RWPE2 (cell line): ENCODE results near the gene PIP5KL1.

Source experiments
- ATAC-seq: fragments of 200-7000 bp; cut with Tn5 transposase; 3 replicates; pipeline ENCODE4 v1.9.1; 2021; ENCODE audit warnings: low read depth
- DNase-seq: peaks from one replicate; pipeline ENCODE4 v3.0.0-alpha.2; 2020; ENCODE audit warnings: low spot score
- H3K27ac ChIP-seq: fragments of 450-650 bp; 2 replicates; pipeline ENCODE4 v1.5.1; 2017; ENCODE audit warnings: mild to moderate bottlenecking; ENCODE audit not compliant: poor library complexity, severe bottlenecking
- H3K27me3 ChIP-seq: fragments of 250-450 bp; sonication (Bioruptor Pico); 2 replicates; pipeline ENCODE4 v1.5.1; 2021; ENCODE audit warnings: mild to moderate bottlenecking, moderate library complexity; ENCODE audit not compliant: insufficient read depth, poor library complexity, severe bottlenecking
- H3K36me3 ChIP-seq: fragments of 250-450 bp; sonication (Bioruptor Pico); 2 replicates; pipeline ENCODE4 v1.5.1; 2020; ENCODE audit warnings: low read depth, mild to moderate bottlenecking, moderate library complexity
- H3K4me1 ChIP-seq: fragments of 250-450 bp; sonication (Bioruptor Pico); 2 replicates; pipeline ENCODE4 v1.5.1; 2021; ENCODE audit warnings: mild to moderate bottlenecking, moderate library complexity; ENCODE audit not compliant: insufficient read depth, poor library complexity, severe bottlenecking
- H3K4me3 ChIP-seq: fragments of 250-450 bp; sonication (Bioruptor Pico); 2 replicates; pipeline ENCODE4 v1.5.1; 2021; ENCODE audit warnings: mild to moderate bottlenecking, moderate library complexity; ENCODE audit not compliant: severe bottlenecking
- H3K9me3 ChIP-seq: fragments of 250-450 bp; sonication (Bioruptor Pico); 2 replicates; pipeline ENCODE4 v1.5.1; 2021; ENCODE audit warnings: mild to moderate bottlenecking, moderate library complexity; ENCODE audit not compliant: severe bottlenecking
- TF ChIP-seq, protein P1 (sequence below): fragments of 450-650 bp; IDR thresholded peaks from one replicate; pipeline ENCODE4 v1.5.1; 2017; ENCODE audit warnings: mild to moderate bottlenecking, moderate library complexity; ENCODE audit not compliant: poor library complexity, severe bottlenecking

Gene PIP5KL1

DNA sequence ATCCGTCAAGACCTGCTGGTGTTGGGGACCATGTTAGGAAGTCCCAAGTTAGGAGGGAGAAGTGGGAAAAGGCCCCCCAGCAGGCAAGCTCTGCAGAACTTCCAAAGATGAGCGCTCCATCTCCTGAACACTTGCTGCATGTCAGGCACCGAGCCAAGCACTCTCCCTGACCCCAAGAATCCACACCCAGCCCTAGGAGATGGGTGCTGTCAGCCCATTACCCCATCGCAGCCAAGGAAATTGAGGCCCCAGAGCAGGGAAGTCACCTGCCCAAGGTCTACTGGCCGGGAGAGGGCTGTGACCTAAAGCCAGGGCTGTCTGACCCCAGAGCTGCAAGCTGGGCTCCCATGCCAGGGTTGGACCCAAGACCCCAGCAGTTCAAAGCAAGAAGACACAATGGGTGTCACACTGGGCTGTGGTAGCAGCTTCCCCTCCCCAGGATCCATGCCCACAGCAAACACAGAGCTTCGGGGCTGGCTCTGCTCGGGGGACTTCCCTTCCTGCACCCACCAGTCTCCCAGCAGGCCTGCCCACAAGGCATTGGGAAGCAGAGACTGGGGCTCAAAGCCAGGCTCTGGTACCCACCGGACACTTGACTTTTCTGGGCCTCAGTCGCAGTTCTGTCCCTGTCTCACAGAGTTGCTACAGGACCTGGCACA is 36.7 kb upstream of the PIP5KL1 start:
- DNase-seq (no peak), ATAC-seq (no peak)
- Histone ChIP-seq H3K9me3 (no peaks in the 10 kb centered on the region), H3K27me3 (no peaks in the 10 kb centered on the region), H3K27ac (no peak overlapping the region), H3K4me3 (no peak overlapping the region), H3K4me1 (peaks cover 47% of the 10 kb centered on the region), H3K36me3 (no peaks in the 10 kb centered on the region)
- TF ChIP-seq, protein P1, sequence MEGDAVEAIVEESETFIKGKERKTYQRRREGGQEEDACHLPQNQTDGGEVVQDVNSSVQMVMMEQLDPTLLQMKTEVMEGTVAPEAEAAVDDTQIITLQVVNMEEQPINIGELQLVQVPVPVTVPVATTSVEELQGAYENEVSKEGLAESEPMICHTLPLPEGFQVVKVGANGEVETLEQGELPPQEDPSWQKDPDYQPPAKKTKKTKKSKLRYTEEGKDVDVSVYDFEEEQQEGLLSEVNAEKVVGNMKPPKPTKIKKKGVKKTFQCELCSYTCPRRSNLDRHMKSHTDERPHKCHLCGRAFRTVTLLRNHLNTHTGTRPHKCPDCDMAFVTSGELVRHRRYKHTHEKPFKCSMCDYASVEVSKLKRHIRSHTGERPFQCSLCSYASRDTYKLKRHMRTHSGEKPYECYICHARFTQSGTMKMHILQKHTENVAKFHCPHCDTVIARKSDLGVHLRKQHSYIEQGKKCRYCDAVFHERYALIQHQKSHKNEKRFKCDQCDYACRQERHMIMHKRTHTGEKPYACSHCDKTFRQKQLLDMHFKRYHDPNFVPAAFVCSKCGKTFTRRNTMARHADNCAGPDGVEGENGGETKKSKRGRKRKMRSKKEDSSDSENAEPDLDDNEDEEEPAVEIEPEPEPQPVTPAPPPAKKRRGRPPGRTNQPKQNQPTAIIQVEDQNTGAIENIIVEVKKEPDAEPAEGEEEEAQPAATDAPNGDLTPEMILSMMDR: no peak

DNA sequence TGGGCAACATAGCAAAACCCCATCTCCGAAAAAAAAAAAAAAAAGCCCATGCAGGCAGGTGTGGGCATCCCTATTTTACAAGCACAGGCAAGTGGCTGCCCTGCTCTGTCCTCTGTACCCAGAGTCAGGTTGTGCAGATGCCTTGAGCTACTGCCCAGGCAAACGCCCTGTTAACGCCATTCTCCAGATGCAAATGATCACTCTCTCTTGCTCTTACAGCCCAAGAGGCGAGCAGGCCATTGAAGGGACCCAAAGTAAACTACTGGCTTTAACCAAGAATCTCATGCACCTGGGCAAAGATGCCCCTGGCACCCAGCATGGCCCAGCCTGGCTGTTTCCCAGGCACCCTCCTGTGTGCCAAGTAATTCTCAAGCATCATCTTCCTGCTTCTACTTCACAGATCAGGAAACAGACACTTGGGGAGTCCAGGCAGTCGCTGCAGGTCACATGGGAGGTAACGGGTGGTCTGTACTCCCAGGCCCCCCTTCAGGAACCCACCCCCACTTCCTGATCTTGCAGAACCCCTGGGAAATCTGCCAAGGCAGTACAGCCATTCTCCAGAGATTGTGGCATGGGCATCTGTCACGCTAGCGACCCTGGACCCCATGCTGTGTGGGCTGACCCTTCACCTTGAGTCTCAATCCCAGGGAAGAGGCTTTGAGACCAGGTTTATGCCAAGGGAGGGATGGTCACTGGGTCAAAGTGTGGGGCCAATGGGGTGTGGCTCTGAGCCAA is 36.0 kb upstream of the PIP5KL1 start:
- DNase-seq (no peak), ATAC-seq (no peak)
- Histone ChIP-seq H3K4me1 (peaks cover 47% of the 10 kb centered on the region), H3K9me3 (no peaks in the 10 kb centered on the region), H3K27ac (peak overlapping the region; percentile 82), H3K27me3 (no peaks in the 10 kb centered on the region), H3K4me3 (no peak overlapping the region), H3K36me3 (no peaks in the 10 kb centered on the region)
- TF ChIP-seq, protein P1: no peak

DNA sequence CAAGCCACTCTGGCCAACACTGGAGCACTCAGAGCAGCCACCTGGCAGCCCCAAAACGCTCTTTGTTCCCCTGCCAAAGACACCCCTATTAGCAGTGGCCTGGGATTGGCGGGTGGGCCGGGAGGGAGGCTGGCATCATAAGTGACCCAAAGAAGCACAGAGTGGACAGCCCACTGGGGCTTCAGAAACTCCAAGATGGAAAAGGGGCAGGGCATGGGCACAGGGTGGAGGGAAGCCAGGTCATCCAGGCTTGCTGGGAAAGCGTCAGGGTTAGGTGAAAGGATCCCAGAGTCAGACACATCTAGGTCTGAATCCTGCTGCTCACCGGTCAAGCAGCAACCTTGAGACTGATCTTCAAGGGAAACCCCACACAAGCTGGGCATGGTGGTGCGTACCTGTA is 35.4 kb upstream of the PIP5KL1 start:
- TF ChIP-seq, protein P1: no peak
- Histone ChIP-seq H3K9me3 (no peaks in the 10 kb centered on the region), H3K4me3 (no peak overlapping the region), H3K27ac (peak overlapping the region; percentile 82), H3K36me3 (no peaks in the 10 kb centered on the region), H3K4me1 (peaks cover 47% of the 10 kb centered on the region), H3K27me3 (no peaks in the 10 kb centered on the region)
- DNase-seq (no peak), ATAC-seq (no peak)

DNA sequence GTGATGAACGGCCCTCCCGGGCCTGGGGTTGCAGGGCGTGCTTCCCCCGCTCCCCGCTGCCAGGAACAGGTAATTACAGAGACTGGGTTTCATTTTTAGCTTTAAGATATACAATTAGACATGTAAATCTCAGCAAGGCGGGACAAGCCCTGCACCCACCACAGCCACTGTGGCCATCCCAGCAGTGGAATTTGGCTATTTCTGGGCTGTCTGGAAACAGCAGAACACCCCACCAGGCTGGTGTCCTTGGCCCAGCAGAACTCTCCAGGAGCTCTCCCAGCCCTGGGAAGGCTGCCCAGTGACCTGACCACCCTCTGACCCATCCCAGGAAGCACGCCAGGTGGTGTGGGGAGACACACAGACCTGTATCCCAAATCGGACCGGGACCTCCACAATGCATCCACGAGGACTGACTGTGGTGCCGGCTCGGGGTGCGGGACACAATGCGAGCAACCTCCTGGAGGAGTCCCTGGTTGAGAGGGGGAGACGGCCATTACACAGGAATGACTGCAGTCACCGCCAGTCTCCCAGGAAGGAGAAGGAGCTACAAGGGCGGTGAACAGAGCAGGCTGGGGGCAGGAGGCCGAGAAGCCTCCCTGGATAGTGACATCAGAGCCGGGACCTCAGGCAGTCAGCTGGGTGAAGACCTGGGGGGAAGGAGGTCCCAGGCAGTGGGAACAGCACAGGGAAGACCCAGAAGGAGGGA is 32.9 kb upstream of the PIP5KL1 start:
- Histone ChIP-seq H3K27ac (no peak overlapping the region), H3K4me1 (peaks cover 38% of the 10 kb centered on the region), H3K27me3 (no peaks in the 10 kb centered on the region), H3K36me3 (no peaks in the 10 kb centered on the region), H3K4me3 (no peak overlapping the region), H3K9me3 (no peaks in the 10 kb centered on the region)
- DNase-seq (no peak), ATAC-seq (no peak)
- TF ChIP-seq, protein P1: no peak
